Naive thymus-derived CD8-positive, alpha-beta T cell (primary cell): ENCODE results near the gene FKBP11. TPM values are rescaled to one million over a fixed set of nuclear protein-coding genes. Genes with fewer than 3 reads are reported as not detected.

Source experiments
- ATAC-seq, 2 donors: fragments of 150-1000 bp; cut with Tn5 transposase in 1 of 2; sonication (Bioruptor Pico), chemical (Tn5 transposase) in 1 of 2; 1 replicate in 1 of 2; 2 replicates in 1 of 2; pipeline ENCODE4 v1.10.0; 2021; ENCODE audit warnings: mild to moderate bottlenecking in 2 of 2, moderate library complexity in 2 of 2
- POLR2A ChIA-PET: fragments of 350-600 bp; sonication (Branson Sonifier 250); formaldehyde crosslinking; loops from one replicate; lab custom pipeline; 2021; ENCODE audit warnings: antibody characterized with exemption; lab: Charles Lee
- DNase-seq, 10 donors: peaks; one replicate each; pipeline versions ENCODE4 v3.0.0 to v3.0.0-alpha.2; 2020 to 2022
- H3K27ac Mint-ChIP-seq, 10 donors: one replicate each; pipeline ENCODE4 v1.8.0; 2020 to 2022; ENCODE audit warnings: mild to moderate bottlenecking in 10 of 10, mixed read lengths in 10 of 10, moderate library complexity in 4 of 10, inconsistent platforms in 1 of 10
- H3K27me3 Mint-ChIP-seq, 5 donors: one replicate each; pipeline ENCODE4 v1.8.0; 2021 to 2022; ENCODE audit warnings: mixed read lengths in 5 of 5
- H3K36me3 Mint-ChIP-seq, 3 donors: one replicate each; pipeline ENCODE4 v1.8.0; 2020 to 2022; ENCODE audit warnings: mixed read lengths in 3 of 3, mild to moderate bottlenecking in 2 of 3, inconsistent platforms in 1 of 3
- H3K4me1 Mint-ChIP-seq, 4 donors: one replicate each; pipeline ENCODE4 v1.8.0; 2021 to 2022; ENCODE audit warnings: mixed read lengths in 4 of 4
- H3K4me3 Mint-ChIP-seq, 10 donors: one replicate each; pipeline ENCODE4 v1.8.0; 2020 to 2022; ENCODE audit warnings: mild to moderate bottlenecking in 10 of 10, mixed read lengths in 10 of 10, moderate library complexity in 6 of 10, inconsistent platforms in 1 of 10
- H3K9me3 Mint-ChIP-seq, 9 donors: one replicate each; pipeline ENCODE4 v1.8.0; 2020 to 2022; ENCODE audit warnings: mixed read lengths in 9 of 9, mild to moderate bottlenecking in 3 of 9, inconsistent platforms in 1 of 9, moderate library complexity in 1 of 9
- polyA plus RNA-seq, 3 donors: library from polyadenylated mRNA; unstranded; fragments of 300-500 nt; fragmentation: Illumina TruSeq; gene quantifications; one replicate each; pipeline ENCODE4 v1.2.3, GENCODE V29; 2021
- total RNA-seq, 8 experiments: library from RNA in 2 of 8; stranded (reverse) in 2 of 8; gene quantifications; one replicate each; pipeline ENCODE4 v1.2.3 and lab custom pipeline; 2021 to 2026

The FKBP11 gene
- total and polyA plus RNA-seq, 5 experiments from 2014 or later: 49.2 to 151 (median 127) TPM

GRCh38 chr12:48966177-48966895, 41.0 kb upstream of the FKBP11 start:
- no peak for ATAC-seq
- POLR2A ChIA-PET: interaction anchor here (2.0 kb wide), 1 partner anchor 10 kb away, joined by 8 read pairs; the partner anchor contains the start of gene ARF3
- Mint-ChIP-seq H3K27me3 (peaks cover 5 to 12% (median 11%) of the 10 kb centered on the region in 5 donors), H3K4me3 (no peak overlapping the region), H3K36me3 (no peaks in the 10 kb centered on the region), H3K27ac (peak overlapping the region in 1 of 10 donors; percentile 30), H3K4me1 (peaks cover 11 to 23% (median 19%) of the 10 kb centered on the region in 4 donors), H3K9me3 (no peaks in the 10 kb centered on the region)
- DNase-seq: no peak

- peaks cover 3 to 14% (median 9%) of the 10 kb centered on the region in 4 donors for H3K4me1 Mint-ChIP-seq
- POLR2A ChIA-PET: interaction anchor here (2.0 kb wide), 1 partner anchor 9 kb away, joined by 8 read pairs; the partner anchor contains the start of gene ARF3
- no peak overlapping the region for H3K4me3 Mint-ChIP-seq
- H3K9me3 Mint-ChIP-seq: no peaks in the 10 kb centered on the region
- DNase-seq: no peak
- H3K27me3 Mint-ChIP-seq: peaks cover 0 to 4% (median 1%) of the 10 kb centered on the region in 5 donors
- H3K27ac Mint-ChIP-seq: no peak overlapping the region
- H3K36me3 Mint-ChIP-seq: no peaks in the 10 kb centered on the region
- ATAC-seq: no peak
Measured at GRCh38 chr12:48965298-48965838, 40.1 kb upstream of the FKBP11 start.

DNA sequence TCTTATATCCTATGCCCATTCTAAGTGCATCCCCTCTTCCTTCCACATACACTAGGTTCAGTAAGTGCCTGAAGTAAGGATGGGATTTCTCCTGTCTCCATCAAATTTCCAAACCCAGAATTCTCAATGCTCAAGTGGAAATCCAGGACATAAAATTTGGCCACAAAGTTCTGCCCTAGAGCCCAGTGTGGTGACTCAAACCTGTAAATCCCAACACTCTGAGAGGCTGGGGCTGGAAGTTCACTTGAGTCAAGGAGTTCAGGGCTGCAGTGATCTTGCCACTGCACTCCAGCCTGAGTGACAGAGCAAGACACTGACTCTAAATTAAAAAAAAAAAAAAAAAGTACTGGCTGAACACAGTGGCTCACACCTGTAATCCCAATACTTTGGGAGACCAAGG, 36.5 kb upstream of the FKBP11 start:
- Mint-ChIP-seq H3K9me3 (no peaks in the 10 kb centered on the region), H3K27me3 (peaks cover 0 to 2% (median 0%) of the 10 kb centered on the region in 5 donors), H3K36me3 (no peaks in the 10 kb centered on the region), H3K4me1 (peaks cover 8 to 13% (median 12%) of the 10 kb centered on the region in 4 donors), H3K27ac (no peak overlapping the region), H3K4me3 (no peak overlapping the region)
- POLR2A ChIA-PET: no interaction called here
- no peak for ATAC-seq
- no peak for DNase-seq

- ATAC-seq (no peak), DNase-seq (no peak)
- Mint-ChIP-seq H3K27me3 (peaks cover 0 to 2% (median 0%) of the 10 kb centered on the region in 5 donors), H3K27ac (no peak overlapping the region), H3K36me3 (no peaks in the 10 kb centered on the region), H3K4me1 (peaks cover 12 to 18% (median 16%) of the 10 kb centered on the region in 4 donors), H3K4me3 (no peak overlapping the region), H3K9me3 (no peaks in the 10 kb centered on the region)
- POLR2A ChIA-PET: no interaction called here
Measured at GRCh38 chr12:48961331-48961730, 36.0 kb upstream of the FKBP11 start.

- Mint-ChIP-seq H3K9me3 (no peaks in the 10 kb centered on the region), H3K4me3 (no peak overlapping the region), H3K27ac (no peak overlapping the region), H3K27me3 (peaks cover 0 to 2% (median 0%) of the 10 kb centered on the region in 5 donors), H3K4me1 (peaks cover 17 to 23% (median 21%) of the 10 kb centered on the region in 4 donors), H3K36me3 (no peaks in the 10 kb centered on the region)
- ATAC-seq (no peak), DNase-seq (no peak)
- POLR2A ChIA-PET: interaction anchor here (0.7 to 0.9 kb wide), 2 partner anchors 17 to 19 kb away, joined by 3 read pairs; no protein-coding TSS in a partner anchor
Measured at GRCh38 chr12:48960834-48961233, 35.5 kb upstream of the FKBP11 start.

- peak overlapping the region in 9 of 10 donors; percentile 75 to 97 (median 95) for H3K27ac Mint-ChIP-seq
- POLR2A ChIA-PET: interaction anchor here (0.6 to 3.0 kb wide), 10 partner anchors 8 to 106 kb away, joined by 3 to 18 read pairs (median 4); partner anchors contain the start of genes DDX23, FKBP11 and WNT1
- DNase-seq (no peak), ATAC-seq (no peak)
- peak overlapping the region; percentile 91 to 99 (median 98) for H3K4me3 Mint-ChIP-seq
- H3K4me1 Mint-ChIP-seq: peaks cover 25 to 48% (median 44%) of the 10 kb centered on the region in 4 donors
- H3K9me3 Mint-ChIP-seq: no peaks in the 10 kb centered on the region
- peaks cover 0 to 3% (median 0%) of the 10 kb centered on the region in 3 donors for H3K36me3 Mint-ChIP-seq
- H3K27me3 Mint-ChIP-seq: peaks cover 0 to 2% (median 0%) of the 10 kb centered on the region in 5 donors
Measured at GRCh38 chr12:48958049-48958388, 32.7 kb upstream of the FKBP11 start.

DNA sequence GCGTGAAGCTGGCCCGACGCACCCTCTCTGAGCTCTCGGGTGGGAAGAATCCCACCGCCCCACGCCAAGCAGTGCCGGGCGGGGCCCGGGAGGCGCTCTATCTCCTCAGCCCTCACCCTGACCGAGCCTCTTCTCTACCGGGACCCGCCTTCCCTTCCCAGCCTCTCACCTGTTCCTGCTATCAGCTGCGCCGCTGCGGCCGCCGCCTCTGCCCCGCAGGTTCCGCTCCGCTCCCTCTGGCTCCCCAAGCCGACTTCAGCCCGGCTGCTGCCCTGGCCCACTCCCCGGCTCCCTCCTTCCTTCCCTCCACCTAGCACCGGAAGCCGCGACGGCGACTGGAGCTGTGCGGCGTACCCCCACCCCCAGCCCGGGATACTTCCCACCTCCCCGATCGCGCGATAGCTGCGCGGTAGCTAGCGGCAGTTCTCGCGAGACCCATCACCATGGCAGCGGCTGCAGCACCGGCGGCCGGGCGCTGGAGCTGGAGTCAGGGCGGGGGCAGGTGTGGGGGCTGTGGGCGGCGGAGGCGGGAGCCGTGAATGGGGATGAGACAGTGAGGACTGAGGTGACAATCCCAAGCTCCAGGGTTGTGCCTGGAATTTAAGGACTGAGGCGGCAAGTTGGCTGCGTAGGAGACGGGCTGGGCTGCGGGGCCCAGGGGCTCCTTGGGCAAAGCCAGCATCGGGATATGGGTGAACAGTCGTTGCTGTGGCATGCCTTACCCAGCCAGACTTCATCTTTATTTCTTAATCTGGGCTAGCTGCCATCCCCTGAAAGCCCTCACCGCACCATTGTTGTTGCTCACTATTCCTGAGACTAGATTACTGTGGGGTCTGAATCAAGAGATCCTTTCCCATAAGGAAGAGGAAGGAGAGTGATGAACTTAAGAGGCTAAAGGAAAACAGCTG, 32.1 kb upstream of the FKBP11 start, which contains the start of gene ARF3:
TSS of gene ARF3 (minus strand) at position 347 of the 908 bp plus-strand sequence. CDS start 16,392 bp downstream, outside the sequence.
- Mint-ChIP-seq H3K27ac (peak within 1 kb of the TSS; percentile 86 to 97 (median 95)), H3K4me1 (peaks cover 26 to 54% (median 46%) of the 10 kb centered on the region in 4 donors), H3K27me3 (peaks cover 0 to 2% (median 0%) of the 10 kb centered on the region in 5 donors), H3K4me3 (peak within 1 kb of the TSS; percentile 91 to 99 (median 98)), H3K9me3 (no peaks in the 10 kb centered on the region), H3K36me3 (peaks cover 0 to 9% (median 0%) of the 10 kb centered on the region in 3 donors)
- ATAC-seq: peak; percentile 94
- POLR2A ChIA-PET: interaction anchor here (0.6 to 3.0 kb wide), 18 partner anchors 9 to 758 kb away, joined by 3 to 18 read pairs (median 3); partner anchors contain the start of genes DDX23, FKBP11 and WNT1
- peak; percentile 88 to 96 (median 92) for DNase-seq

GRCh38 chr12:48956279-48957140, 31.2 kb upstream of the FKBP11 start:
- ATAC-seq (peak; percentile 41 to 47), DNase-seq (peak in 2 of 10 donors; percentile 17 to 34)
- peaks cover 0 to 16% (median 0%) of the 10 kb centered on the region in 3 donors for H3K36me3 Mint-ChIP-seq
- peaks cover 0 to 2% (median 0%) of the 10 kb centered on the region in 5 donors for H3K27me3 Mint-ChIP-seq
- H3K27ac Mint-ChIP-seq: peak overlapping the region; percentile 74 to 97 (median 94)
- peaks cover 28 to 57% (median 49%) of the 10 kb centered on the region in 4 donors for H3K4me1 Mint-ChIP-seq
- POLR2A ChIA-PET: interaction anchor here (0.7 to 3.0 kb wide), 13 partner anchors 9 to 757 kb away, joined by 3 to 18 read pairs (median 3); partner anchors contain the start of genes DDX23, FKBP11 and WNT1
- H3K9me3 Mint-ChIP-seq: no peaks in the 10 kb centered on the region
- H3K4me3 Mint-ChIP-seq: peak overlapping the region; percentile 91 to 99 (median 98)

DNA sequence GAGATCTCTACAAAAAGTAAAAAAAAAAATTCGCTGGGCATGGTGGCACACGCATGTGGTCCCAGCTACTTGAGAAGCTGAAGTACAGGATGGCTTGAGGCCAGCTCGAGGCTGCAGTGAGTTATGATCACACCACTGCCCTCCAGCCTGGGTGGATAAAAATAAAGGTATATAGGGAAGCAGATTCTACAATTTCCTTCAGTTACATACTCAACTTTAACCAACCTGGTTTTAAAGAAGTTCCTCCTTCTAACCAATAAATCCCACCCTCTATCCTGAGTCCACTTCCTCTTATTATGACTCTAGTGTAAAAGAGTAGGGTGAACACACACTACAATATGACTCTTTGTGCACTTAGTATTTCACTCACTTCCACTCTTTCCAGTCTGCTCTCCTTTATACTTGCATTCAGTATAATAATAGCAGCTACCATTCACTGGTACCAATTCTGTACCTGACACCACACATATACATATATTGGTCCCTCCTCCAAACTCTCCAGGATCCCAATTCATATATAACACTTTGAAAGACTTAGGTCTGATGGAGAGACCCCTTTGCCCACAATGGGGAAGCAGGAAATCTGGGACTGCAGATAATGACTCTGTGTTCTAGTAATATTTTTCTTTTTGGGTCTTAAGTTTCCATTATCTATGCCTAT, 29.7 kb upstream of the FKBP11 start:
- H3K27me3 Mint-ChIP-seq: no peaks in the 10 kb centered on the region
- peak overlapping the region in 9 of 10 donors; percentile 1 to 98 (median 96) for H3K4me3 Mint-ChIP-seq
- no peaks in the 10 kb centered on the region for H3K9me3 Mint-ChIP-seq
- H3K4me1 Mint-ChIP-seq: peaks cover 30 to 57% (median 49%) of the 10 kb centered on the region in 4 donors
- ATAC-seq (no peak), DNase-seq (no peak)
- peaks cover 0 to 18% (median 0%) of the 10 kb centered on the region in 3 donors for H3K36me3 Mint-ChIP-seq
- H3K27ac Mint-ChIP-seq: peak overlapping the region in 3 of 10 donors; percentile 0 to 74 (median 29)
- POLR2A ChIA-PET: interaction anchor here (1.1 to 3.0 kb wide), 2 partner anchors 11 to 15 kb away, joined by 3 to 8 read pairs; no protein-coding TSS in a partner anchor

- Mint-ChIP-seq H3K27ac (peak overlapping the region in 1 of 10 donors; percentile 71), H3K9me3 (no peaks in the 10 kb centered on the region), H3K36me3 (peaks cover 0 to 21% (median 3%) of the 10 kb centered on the region in 3 donors), H3K4me3 (no peak overlapping the region), H3K27me3 (no peaks in the 10 kb centered on the region), H3K4me1 (peaks cover 32 to 58% (median 50%) of the 10 kb centered on the region in 4 donors)
- POLR2A ChIA-PET: interaction anchor here (0.6 kb wide), 1 partner anchor 228 kb away, joined by 4 read pairs; no protein-coding TSS in a partner anchor
- ATAC-seq (no peak), DNase-seq (no peak)
Measured at GRCh38 chr12:48954061-48954460, 28.8 kb upstream of the FKBP11 start.
